Spleen (tissue), 11 donors: ENCODE results near the gene EHMT2. TPM values are rescaled to one million over a fixed set of nuclear protein-coding genes. Genes with fewer than 3 reads are reported as not detected.

Experiments used
- DNase-seq: peaks from one replicate; pipeline ENCODE4 v3.0.0-alpha.2; 2020
- H3K27ac ChIP-seq, 8 donors: fragments of 200-600 bp; sonication (generic) in 7 of 8; 1 replicate in 4 of 8; 2 replicates in 4 of 8; pipeline versions ENCODE4 v1.5.0 to v1.8.0; 2016 to 2021; ENCODE audit warnings: inconsistent platforms in 4 of 8, mild to moderate bottlenecking in 4 of 8, moderate library complexity in 1 of 8
- H3K27me3 ChIP-seq, 7 donors: fragments of 200-600 bp; sonication (generic) in 6 of 7; replicated peaks in 1 of 7; 1 replicate in 4 of 7; 2 replicates in 3 of 7; pipeline versions ENCODE4 v1.5.0 to v1.8.0; 2016 to 2021; ENCODE audit warnings: inconsistent platforms in 3 of 7, mild to moderate bottlenecking in 1 of 7
- H3K36me3 ChIP-seq, 6 donors: fragments of 200-600 bp; sonication (generic) in 5 of 6; 1 replicate in 4 of 6; 2 replicates in 2 of 6; pipeline versions ENCODE4 v1.5.0 to v1.8.0; 2016 to 2021; ENCODE audit warnings: inconsistent platforms in 2 of 6
- H3K4me1 ChIP-seq, 6 donors: fragments of 200-600 bp; sonication (generic) in 5 of 6; 1 replicate in 3 of 6; 2 replicates in 3 of 6; pipeline versions ENCODE4 v1.5.0 to v1.8.0; 2016 to 2021; ENCODE audit warnings: inconsistent platforms in 3 of 6
- H3K4me3 ChIP-seq, 8 donors: fragments of 200-600 bp; sonication (generic) in 7 of 8; 1 replicate in 4 of 8; 2 replicates in 4 of 8; pipeline versions ENCODE4 v1.5.0 to v1.8.0; 2016 to 2021; ENCODE audit warnings: inconsistent platforms in 4 of 8, mild to moderate bottlenecking in 4 of 8, moderate library complexity in 2 of 8
- H3K9me3 ChIP-seq, 8 donors: fragments of 200-600 bp; sonication (generic) in 7 of 8; 1 replicate in 4 of 8; 2 replicates in 4 of 8; pipeline versions ENCODE4 v1.5.0 to v1.8.0; 2016 to 2021; ENCODE audit warnings: inconsistent platforms in 4 of 8
- POLR2A ChIP-seq, 3 donors: fragments of 450-650 bp; IDR thresholded peaks; one replicate each; pipeline ENCODE4 v1.5.1; 2017; ENCODE audit warnings: antibody characterized with exemption in 3 of 3, mild to moderate bottlenecking in 1 of 3
- POLR2AphosphoS5 ChIP-seq, 3 donors: sonication (generic); formaldehyde crosslinking; IDR thresholded peaks; one replicate each; pipeline ENCODE4 v1.5.1; 2017; ENCODE audit warnings: antibody characterized with exemption in 3 of 3
- WGBS, 5 donors: extraction: QIAGEN DNeasy Blood & Tissue Kit in 3 of 5; methylation state at CpG; one replicate each; pipeline versions ENCODE4 v1.1.5 to v1.1.7; 2013 to 2018; 5-methylcytosine and 5-hydroxymethylcytosine counted together
- intact Hi-C: fragments of 100-400 bp; cut with DNase I; formaldehyde crosslinking; loops from one replicate; pipeline ENCODE4 v1.15.0; 2023; ENCODE audit warnings: low total_unique reads
- polyA plus RNA-seq, 3 donors: library from polyadenylated mRNA; stranded (reverse); fragments of 200-250 nt; gene quantifications; one replicate each; pipeline ENCODE4 v1.2.1, GENCODE V29; 2013
- total RNA-seq, 7 donors: library from RNA; depleted of rRNA in 3 of 7; stranded (reverse); fragments of >200 nt in 3 of 7; fragmentation: NEBNext Ultra II Directional in 4 of 7; extraction: Animal tissue kit (Norgen Biotek cat#: 25700) in 4 of 7; gene quantifications; one replicate each; pipeline versions ENCODE4 v1.1.0 to v1.2.1, GENCODE V29; 2016 to 2021
- TF ChIP-seq, protein P1 (sequence below), 11 experiments: fragments of 200-600 bp in 7 of 11; fragments of 450-650 bp in 4 of 11; sonication (generic) in 4 of 11; IDR thresholded peaks in 8 of 11; conservative IDR thresholded peaks in 3 of 11; 1 replicate in 7 of 11; 2 replicates in 4 of 11; pipeline versions ENCODE4 v1.4.0 to v1.8.0; 2016 to 2021; ENCODE audit warnings: antibody characterized with exemption in 11 of 11, inconsistent platforms in 4 of 11, mild to moderate bottlenecking in 1 of 11
- donor health status: healthy with polysubstance abuse.
- donor health status: DM: no; HTN: no; CAD: no; lungs with moderate emphysema.
- donor health status: DM: no; HTN: no; CAD: no.
- donor health status: Bipolar disorder and iron deficiency.
- donor health status: healthy.
- donor health status: DM: no; HTN: no; CAD: no.
- donor health status: DM: yes; HTN: yes; CAD: no.

EHMT2 gene
- total and polyA plus RNA-seq, 10 donors = 36.5 to 66.1 (median 50.1) TPM

GRCh38 chr6:31919624-31920303 lies 22.3 kb upstream of the EHMT2 start:
- 82 to 88% (median 85%) methylated on average over 6 of the region's 6 CpGs for WGBS, 5 donors
- intact Hi-C loops = no loop called here
- Histone ChIP-seq H3K4me1 (no peaks in the 10 kb centered on the region), H3K27me3 (no peaks in the 10 kb centered on the region), H3K36me3 (no peaks in the 10 kb centered on the region), H3K9me3 (no peaks in the 10 kb centered on the region), H3K27ac (no peak overlapping the region), H3K4me3 (no peak overlapping the region)
- peak; percentile 1 for DNase-seq
- TF ChIP-seq, protein P1, sequence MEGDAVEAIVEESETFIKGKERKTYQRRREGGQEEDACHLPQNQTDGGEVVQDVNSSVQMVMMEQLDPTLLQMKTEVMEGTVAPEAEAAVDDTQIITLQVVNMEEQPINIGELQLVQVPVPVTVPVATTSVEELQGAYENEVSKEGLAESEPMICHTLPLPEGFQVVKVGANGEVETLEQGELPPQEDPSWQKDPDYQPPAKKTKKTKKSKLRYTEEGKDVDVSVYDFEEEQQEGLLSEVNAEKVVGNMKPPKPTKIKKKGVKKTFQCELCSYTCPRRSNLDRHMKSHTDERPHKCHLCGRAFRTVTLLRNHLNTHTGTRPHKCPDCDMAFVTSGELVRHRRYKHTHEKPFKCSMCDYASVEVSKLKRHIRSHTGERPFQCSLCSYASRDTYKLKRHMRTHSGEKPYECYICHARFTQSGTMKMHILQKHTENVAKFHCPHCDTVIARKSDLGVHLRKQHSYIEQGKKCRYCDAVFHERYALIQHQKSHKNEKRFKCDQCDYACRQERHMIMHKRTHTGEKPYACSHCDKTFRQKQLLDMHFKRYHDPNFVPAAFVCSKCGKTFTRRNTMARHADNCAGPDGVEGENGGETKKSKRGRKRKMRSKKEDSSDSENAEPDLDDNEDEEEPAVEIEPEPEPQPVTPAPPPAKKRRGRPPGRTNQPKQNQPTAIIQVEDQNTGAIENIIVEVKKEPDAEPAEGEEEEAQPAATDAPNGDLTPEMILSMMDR (IDR thresholded peaks at IDR 0.05 in 8 of 11, conservative IDR thresholded peaks at IDR 0.05 in 3 of 11) = no peak
- TF ChIP-seq POLR2A (IDR thresholded peaks at IDR 0.05) (no peak), POLR2AphosphoS5 (IDR thresholded peaks at IDR 0.05) (no peak)

GRCh38 chr6:31918069-31918720 lies 20.7 kb upstream of the EHMT2 start:
- DNase-seq = peak; percentile 13
- no peak overlapping the region for H3K27ac ChIP-seq
- no peaks in the 10 kb centered on the region for H3K27me3 ChIP-seq
- intact Hi-C loops = no loop called here
- no peak overlapping the region for H3K4me3 ChIP-seq
- H3K9me3 ChIP-seq = no peaks in the 10 kb centered on the region
- H3K36me3 ChIP-seq = no peaks in the 10 kb centered on the region
- no peaks in the 10 kb centered on the region for H3K4me1 ChIP-seq
- WGBS, 5 donors = 74 to 86% (median 84%) methylated on average over 8 of the region's 8 CpGs
- no peak for TF ChIP-seq POLR2A (IDR thresholded peaks at IDR 0.05)
- TF ChIP-seq POLR2AphosphoS5 (IDR thresholded peaks at IDR 0.05) = no peak
- TF ChIP-seq, protein P1 (IDR thresholded peaks at IDR 0.05 in 8 of 11, conservative IDR thresholded peaks at IDR 0.05 in 3 of 11) = no peak

DNA sequence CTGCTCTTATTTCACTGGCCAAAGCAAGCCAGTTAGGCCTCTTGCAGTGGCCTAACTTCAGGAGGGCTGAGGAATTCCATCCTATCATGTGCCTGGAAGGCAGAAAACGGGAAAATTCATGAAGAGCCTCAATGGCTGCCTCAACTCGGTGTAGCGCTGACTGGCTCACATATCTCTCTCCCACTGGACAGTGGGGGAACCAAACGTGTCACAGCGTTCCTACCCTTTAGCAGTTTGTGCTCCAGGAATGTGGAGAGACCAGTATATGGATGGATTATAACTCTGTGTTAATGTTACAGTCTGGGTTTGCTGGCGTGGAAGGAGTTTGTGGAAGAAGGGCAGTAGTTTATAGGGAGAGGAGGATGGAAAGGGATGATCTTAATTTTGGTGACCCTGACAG lies 18.3 kb upstream of the EHMT2 start:
- peak; percentile 9 for DNase-seq
- 76 to 92% (median 85%) methylated on average over 6 of the region's 6 CpGs for WGBS, 5 donors
- Histone ChIP-seq H3K4me1 (no peaks in the 10 kb centered on the region), H3K9me3 (no peaks in the 10 kb centered on the region), H3K4me3 (no peak overlapping the region), H3K27ac (no peak overlapping the region), H3K27me3 (peaks cover 0 to 11% (median 0%) of the 10 kb centered on the region in 7 donors), H3K36me3 (no peaks in the 10 kb centered on the region)
- intact Hi-C loops = no loop called here
- TF ChIP-seq POLR2A (IDR thresholded peaks at IDR 0.05) = no peak
- TF ChIP-seq, protein P1 (IDR thresholded peaks at IDR 0.05 in 8 of 11, conservative IDR thresholded peaks at IDR 0.05 in 3 of 11) = no peak

DNA sequence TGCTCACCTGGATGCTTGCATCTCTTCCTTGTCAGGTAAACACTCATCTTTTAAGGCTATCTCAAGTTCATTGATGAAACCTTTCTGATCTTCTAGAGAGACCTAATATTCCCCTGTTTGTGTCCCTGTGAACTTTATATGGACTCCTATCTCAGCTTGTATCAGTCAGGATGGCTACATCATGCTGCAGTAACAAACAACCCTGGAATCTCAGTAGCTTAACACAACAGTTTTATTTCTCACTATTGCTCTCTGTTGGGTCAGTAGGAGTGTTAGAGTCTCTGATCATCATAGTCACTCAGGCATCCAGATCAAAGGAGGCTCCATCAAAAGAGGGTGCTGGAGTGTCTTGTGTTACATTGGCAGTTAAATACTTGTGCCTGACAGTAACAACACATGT lies 17.9 kb upstream of the EHMT2 start:
- peaks cover 0 to 11% (median 0%) of the 10 kb centered on the region in 7 donors for H3K27me3 ChIP-seq
- DNase-seq = no peak
- intact Hi-C loops = no loop called here
- H3K4me1 ChIP-seq = no peaks in the 10 kb centered on the region
- TF ChIP-seq POLR2AphosphoS5 (IDR thresholded peaks at IDR 0.05) (no peak), POLR2A (IDR thresholded peaks at IDR 0.05) (no peak)
- TF ChIP-seq, protein P1 (IDR thresholded peaks at IDR 0.05 in 8 of 11, conservative IDR thresholded peaks at IDR 0.05 in 3 of 11) = no peak
- H3K36me3 ChIP-seq = no peaks in the 10 kb centered on the region
- no peaks in the 10 kb centered on the region for H3K9me3 ChIP-seq
- H3K27ac ChIP-seq = no peak overlapping the region
- no peak overlapping the region for H3K4me3 ChIP-seq
